ENCODE results near the gene CADM1.

CADM1 gene

DNA sequence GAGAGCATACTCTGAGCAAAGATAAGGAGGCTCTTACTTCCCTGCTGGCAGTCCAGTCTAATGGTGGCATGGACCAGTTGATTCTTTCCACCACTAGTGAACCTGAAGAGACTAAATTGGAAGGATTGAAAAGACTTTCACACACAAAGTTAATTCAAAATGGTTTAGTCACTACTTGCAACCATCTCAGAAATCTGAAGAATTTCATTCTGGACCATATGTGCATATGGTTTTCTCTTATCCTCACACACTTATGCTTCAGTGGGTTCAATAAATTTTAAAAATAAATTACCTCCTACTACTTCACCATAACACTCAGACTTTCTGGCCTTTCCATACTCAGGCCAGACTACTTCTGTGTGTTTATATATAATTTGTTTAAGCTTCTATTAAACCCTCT is 44.7 kb downstream of the CADM1 start:
- H3K9me3 ChIP-seq = no peaks in the 10 kb centered on the region
- no peaks in the 10 kb centered on the region for H3K27me3 ChIP-seq
- no peaks in the 10 kb centered on the region for H3K36me3 ChIP-seq
- H3K27ac ChIP-seq = no peak overlapping the region
- TF ChIP-seq, protein P1, sequence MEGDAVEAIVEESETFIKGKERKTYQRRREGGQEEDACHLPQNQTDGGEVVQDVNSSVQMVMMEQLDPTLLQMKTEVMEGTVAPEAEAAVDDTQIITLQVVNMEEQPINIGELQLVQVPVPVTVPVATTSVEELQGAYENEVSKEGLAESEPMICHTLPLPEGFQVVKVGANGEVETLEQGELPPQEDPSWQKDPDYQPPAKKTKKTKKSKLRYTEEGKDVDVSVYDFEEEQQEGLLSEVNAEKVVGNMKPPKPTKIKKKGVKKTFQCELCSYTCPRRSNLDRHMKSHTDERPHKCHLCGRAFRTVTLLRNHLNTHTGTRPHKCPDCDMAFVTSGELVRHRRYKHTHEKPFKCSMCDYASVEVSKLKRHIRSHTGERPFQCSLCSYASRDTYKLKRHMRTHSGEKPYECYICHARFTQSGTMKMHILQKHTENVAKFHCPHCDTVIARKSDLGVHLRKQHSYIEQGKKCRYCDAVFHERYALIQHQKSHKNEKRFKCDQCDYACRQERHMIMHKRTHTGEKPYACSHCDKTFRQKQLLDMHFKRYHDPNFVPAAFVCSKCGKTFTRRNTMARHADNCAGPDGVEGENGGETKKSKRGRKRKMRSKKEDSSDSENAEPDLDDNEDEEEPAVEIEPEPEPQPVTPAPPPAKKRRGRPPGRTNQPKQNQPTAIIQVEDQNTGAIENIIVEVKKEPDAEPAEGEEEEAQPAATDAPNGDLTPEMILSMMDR (IDR thresholded peaks at IDR 0.05) = no peak
- H3K4me1 ChIP-seq (ENCODE audit: control insufficient read depth in 1 of 2, insufficient read depth in 1 of 2, low read depth in 1 of 2, low read length in 1 of 2) = no peaks in the 10 kb centered on the region
- H3K4me3 ChIP-seq (ENCODE audit: low read depth in 1 of 2, low read length in 1 of 2) = no peak overlapping the region

DNA sequence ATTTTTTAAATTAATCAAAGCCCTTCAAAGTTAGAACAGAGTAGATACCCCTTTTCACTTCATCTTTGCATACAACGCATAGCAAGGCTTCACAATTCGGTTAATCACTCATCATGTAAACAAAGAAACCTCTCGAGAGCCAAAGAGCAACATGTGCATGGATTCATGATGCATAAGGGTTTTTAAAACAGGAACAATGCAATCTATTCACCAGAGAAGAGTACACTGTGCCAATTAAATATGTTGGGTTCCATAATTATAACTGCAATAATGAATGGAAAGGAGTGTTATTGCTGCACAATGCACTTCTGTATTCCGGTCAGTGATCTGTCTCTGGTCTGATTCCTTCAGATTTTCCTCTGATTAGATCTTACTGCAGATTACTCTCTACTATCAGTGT is 45.3 kb downstream of the CADM1 start:
- no peaks in the 10 kb centered on the region for H3K36me3 ChIP-seq
- TF ChIP-seq, protein P1 (IDR thresholded peaks at IDR 0.05) = no peak
- H3K9me3 ChIP-seq = no peaks in the 10 kb centered on the region
- H3K4me3 ChIP-seq (ENCODE audit: low read depth in 1 of 2, low read length in 1 of 2) = no peak overlapping the region
- no peak overlapping the region for H3K27ac ChIP-seq
- H3K27me3 ChIP-seq = no peaks in the 10 kb centered on the region
- H3K4me1 ChIP-seq (ENCODE audit: control insufficient read depth in 1 of 2, insufficient read depth in 1 of 2, low read depth in 1 of 2, low read length in 1 of 2) = no peaks in the 10 kb centered on the region

DNA sequence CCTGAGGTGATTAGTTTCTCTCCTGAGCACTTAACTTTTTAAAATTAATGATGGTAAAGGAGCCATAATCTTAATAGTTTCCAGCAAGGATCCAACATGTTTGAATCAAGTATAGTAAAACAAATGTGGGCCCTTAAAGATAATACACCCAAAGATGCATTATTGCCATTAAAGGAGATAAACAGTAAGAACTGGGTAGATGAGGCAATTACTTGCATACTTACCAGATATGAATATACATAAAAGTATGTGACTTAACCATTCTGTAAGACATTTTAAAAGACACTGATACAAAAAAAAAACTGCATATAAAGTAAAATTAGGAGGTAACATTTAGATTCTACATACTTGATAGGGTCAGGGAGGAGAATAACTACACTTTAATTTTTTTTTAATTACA is 48.2 kb downstream of the CADM1 start:
- Histone ChIP-seq H3K4me3 (ENCODE audit: low read depth in 1 of 2, low read length in 1 of 2) (no peak overlapping the region), H3K4me1 (ENCODE audit: control insufficient read depth in 1 of 2, insufficient read depth in 1 of 2, low read depth in 1 of 2, low read length in 1 of 2) (no peaks in the 10 kb centered on the region), H3K9me3 (no peaks in the 10 kb centered on the region), H3K27ac (no peak overlapping the region), H3K27me3 (no peaks in the 10 kb centered on the region), H3K36me3 (no peaks in the 10 kb centered on the region)
- TF ChIP-seq, protein P1 (IDR thresholded peaks at IDR 0.05) = no peak

- Histone ChIP-seq H3K4me3 (ENCODE audit: low read depth in 1 of 2, low read length in 1 of 2) (no peak overlapping the region), H3K27me3 (no peaks in the 10 kb centered on the region), H3K4me1 (ENCODE audit: control insufficient read depth in 1 of 2, insufficient read depth in 1 of 2, low read depth in 1 of 2, low read length in 1 of 2) (no peaks in the 10 kb centered on the region), H3K36me3 (no peaks in the 10 kb centered on the region), H3K9me3 (no peaks in the 10 kb centered on the region), H3K27ac (no peak overlapping the region)
- TF ChIP-seq, protein P1 (IDR thresholded peaks at IDR 0.05) = no peak
Measured at GRCh38 chr11:115455613-115456012, 48.6 kb downstream of the CADM1 start.

DNA sequence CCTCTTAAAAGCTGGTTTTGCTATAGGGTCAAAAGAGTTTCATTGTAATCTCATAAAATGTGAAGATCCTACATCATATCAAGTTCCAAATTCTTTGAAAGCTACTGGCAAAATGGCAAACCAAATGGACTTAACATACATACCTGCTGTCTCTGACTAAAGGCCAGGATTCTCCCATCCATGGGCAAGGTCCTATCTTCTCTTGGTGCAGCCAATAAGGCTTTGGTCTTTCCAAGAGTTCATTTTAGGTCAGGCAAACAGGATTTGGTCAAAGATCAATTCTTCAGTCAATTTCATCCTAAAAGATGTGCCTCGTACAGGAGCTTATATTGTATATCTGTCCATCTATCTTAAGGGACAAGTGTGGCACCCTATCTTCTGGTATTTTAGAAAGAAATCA is 49.7 kb downstream of the CADM1 start:
- H3K4me3 ChIP-seq (ENCODE audit: low read depth in 1 of 2, low read length in 1 of 2) = no peak overlapping the region
- no peaks in the 10 kb centered on the region for H3K9me3 ChIP-seq
- no peaks in the 10 kb centered on the region for H3K27me3 ChIP-seq
- H3K36me3 ChIP-seq = no peaks in the 10 kb centered on the region
- no peaks in the 10 kb centered on the region for H3K4me1 ChIP-seq (ENCODE audit: control insufficient read depth in 1 of 2, insufficient read depth in 1 of 2, low read depth in 1 of 2, low read length in 1 of 2)
- H3K27ac ChIP-seq = no peak overlapping the region
- TF ChIP-seq, protein P1 (IDR thresholded peaks at IDR 0.05) = no peak
